Epithelial cell of proximal tubule (primary cell): Measurements from ENCODE around the gene VIPR1. TPM values are rescaled to one million over a fixed set of nuclear protein-coding genes. Genes with fewer than 3 reads are reported as not detected.

Experiments used
- DNase-seq: peaks from one replicate; pipeline ENCODE4 v3.0.0-alpha.2; 2011; ENCODE audit warnings: low read depth
- H3K4me3 ChIP-seq: 2 replicates; pipeline ENCODE4 v1.5.1; 2011; ENCODE audit warnings: low read depth, mild to moderate bottlenecking, low read length
- total RNA-seq: library from RNA; depleted of rRNA; stranded (reverse); fragments of >200 nt; gene quantifications from 2 replicates; pipeline ENCODE4 v1.2.3, GENCODE V29; 2015
- TF ChIP-seq, protein P1 (sequence below): conservative IDR thresholded peaks from 2 replicates; pipeline ENCODE4 v1.5.1; 2012; ENCODE audit warnings: low read depth, mild to moderate bottlenecking, low read length

The VIPR1 gene
- total RNA-seq, 1 donor from 2014 or later: not detected

DNA sequence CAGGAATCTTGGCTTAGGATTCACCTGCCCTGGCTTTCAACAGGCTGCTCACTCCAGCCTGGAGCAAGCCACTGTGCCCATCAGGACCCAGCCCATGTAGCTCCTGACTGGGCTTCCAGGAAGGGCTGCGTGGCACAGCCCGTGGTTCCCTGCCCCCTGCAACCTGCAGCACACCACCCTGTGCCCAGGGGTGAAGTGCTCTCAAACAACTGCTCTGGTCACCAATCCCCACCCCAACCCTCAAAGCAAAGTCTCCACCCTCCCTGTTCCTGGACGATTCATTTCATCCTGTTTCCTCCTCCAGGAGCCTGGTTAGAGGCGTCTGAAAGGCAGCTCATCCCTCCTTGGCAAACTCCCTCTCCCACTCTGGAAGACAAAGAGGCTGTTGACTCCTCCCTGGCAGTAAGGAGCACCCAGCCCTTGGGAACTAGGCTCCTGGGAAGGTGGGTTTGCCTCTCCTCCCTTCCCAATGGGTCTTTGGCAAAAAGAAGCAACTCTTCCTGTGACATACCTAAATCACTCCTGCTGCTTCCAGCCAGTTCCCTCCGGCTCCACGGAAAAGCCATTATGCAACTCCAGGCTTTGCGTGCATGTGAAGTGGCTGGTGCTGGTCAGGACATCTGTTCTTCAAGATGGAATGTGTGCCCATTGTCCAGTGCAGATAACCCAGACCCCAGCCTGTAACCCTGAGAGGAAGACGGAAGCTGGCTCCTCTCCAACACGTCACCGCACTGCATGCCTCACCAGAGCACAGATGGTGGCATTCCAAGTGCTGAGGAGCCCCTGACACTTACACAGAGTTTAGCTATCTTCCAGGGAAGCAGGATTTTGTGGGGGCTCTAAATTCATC lies 29.1 kb upstream of the VIPR1 start:
- DNase-seq: no peak
- TF ChIP-seq, protein P1, sequence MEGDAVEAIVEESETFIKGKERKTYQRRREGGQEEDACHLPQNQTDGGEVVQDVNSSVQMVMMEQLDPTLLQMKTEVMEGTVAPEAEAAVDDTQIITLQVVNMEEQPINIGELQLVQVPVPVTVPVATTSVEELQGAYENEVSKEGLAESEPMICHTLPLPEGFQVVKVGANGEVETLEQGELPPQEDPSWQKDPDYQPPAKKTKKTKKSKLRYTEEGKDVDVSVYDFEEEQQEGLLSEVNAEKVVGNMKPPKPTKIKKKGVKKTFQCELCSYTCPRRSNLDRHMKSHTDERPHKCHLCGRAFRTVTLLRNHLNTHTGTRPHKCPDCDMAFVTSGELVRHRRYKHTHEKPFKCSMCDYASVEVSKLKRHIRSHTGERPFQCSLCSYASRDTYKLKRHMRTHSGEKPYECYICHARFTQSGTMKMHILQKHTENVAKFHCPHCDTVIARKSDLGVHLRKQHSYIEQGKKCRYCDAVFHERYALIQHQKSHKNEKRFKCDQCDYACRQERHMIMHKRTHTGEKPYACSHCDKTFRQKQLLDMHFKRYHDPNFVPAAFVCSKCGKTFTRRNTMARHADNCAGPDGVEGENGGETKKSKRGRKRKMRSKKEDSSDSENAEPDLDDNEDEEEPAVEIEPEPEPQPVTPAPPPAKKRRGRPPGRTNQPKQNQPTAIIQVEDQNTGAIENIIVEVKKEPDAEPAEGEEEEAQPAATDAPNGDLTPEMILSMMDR: no peak
- no peak overlapping the region for H3K4me3 ChIP-seq

DNA sequence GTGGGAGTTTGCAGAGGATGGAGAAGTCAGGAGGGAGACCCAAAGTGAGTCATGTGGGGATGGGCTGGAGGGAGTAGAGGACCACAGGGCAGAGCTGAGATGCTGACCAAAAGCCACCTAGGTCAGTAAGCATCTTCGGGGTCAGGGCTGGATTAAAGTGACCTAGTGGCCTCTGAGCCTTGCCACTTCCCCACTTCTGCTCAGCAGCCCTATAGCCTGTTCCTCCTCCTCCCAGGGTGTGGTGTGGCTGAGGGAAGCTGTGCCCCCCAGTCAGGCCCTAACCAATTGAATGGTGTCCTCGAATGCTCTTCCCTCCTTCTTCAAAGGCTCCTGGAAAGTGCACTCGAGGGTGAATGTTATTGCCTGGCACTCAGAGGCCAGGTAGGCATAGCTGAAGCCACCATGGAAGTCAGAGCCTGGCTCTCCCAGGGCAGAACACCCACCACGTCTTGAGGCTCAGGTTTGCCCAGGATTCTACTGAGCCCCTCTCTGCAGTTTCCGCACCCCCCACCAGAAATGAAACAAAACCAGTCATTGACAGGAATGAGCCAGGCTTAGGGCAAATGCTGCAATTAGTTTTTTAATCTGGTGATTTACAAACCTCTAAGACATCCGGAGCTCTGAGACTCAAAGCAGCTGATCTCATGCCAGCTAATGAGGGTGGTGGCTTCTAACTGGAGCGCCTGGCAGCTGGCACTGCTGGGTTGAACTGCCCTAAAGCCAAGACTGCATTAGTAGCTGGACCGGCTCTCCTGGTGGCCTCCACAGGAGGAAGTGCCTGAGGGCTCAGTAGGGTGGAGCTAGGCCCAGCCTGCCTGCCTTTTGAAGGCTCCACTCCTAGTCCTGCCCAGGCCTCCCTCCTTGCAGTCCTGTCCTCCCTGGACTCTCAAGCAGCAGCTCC lies 26.0 kb upstream of the VIPR1 start:
- TF ChIP-seq, protein P1: no peak
- H3K4me3 ChIP-seq: no peak overlapping the region
- no peak for DNase-seq

DNA sequence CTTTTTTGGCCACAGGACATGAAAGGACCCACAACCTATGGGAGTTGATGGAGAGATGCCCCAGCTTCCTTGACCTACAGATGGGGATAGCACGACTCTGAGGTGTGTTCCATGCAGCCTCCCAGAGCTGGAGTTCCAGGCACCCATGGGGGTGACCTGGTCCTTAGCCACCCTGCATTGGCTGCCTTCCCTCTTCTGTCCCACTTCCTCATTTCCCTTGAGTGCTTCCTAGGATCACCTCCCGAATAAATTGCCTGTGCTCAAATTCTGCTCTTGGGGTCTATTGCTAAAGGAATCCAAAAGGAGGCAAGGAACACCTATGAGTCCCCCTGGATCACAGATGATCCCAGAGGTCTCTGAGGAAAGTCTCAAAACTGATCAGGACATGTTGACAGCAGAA lies 24.7 kb upstream of the VIPR1 start:
- H3K4me3 ChIP-seq: no peak overlapping the region
- TF ChIP-seq, protein P1: no peak
- no peak for DNase-seq

DNA sequence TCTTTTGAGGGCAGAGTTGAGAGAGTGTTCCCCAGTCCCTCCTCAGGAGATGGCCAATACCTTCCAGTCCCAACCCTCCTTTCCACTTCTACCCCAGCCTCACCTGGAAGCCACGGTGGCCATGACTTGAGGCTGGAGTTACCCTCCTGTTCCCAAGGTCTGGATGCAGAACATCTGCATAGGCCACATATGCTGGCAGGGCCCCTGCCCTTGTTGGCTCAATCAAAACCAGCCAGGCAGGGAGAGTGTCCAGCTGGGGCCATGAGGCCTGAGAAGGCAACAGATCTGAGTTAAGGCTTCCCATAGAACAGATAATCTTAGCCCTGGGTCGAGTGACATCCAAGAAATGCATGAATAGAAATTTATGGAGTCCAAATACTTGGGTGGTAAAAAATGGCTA lies 23.6 kb upstream of the VIPR1 start:
- TF ChIP-seq, protein P1: no peak
- no peak overlapping the region for H3K4me3 ChIP-seq
- no peak for DNase-seq

DNA sequence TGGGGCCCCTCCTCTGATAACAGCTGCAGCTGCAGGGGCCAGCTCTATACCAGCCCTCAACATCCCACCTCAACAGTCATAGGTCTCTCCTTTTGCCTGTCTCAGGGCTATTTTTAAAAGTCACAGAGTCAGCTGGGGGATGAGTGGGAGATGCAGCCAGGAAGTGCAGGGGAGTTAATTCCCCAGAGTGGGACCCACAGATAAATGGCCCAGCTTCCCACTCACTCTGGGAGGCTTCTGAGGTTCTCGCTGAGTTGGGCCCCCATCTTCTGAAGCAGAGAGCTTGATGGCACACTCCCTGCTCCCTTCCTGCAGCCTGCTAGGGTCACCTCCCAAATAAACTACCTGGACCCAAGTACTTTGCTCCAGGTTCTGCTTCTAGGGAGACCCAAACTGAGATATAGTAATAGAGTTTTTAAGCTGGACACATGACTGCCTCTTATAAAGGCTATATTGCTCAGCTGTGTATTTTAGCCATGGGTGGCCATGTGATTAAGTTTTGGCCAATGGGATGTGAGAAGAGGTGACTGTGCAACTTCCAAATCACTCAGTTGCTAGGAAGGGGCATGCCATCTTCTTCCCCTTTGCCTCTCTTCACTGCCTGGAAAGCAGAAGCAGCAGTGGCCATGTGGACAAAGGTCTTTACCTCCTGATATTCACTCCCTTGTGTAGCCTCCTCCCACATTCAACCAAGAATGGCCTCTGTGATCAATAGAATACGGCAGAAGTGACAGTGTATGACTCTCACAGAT lies 15.5 kb upstream of the VIPR1 start:
- no peak overlapping the region for H3K4me3 ChIP-seq
- DNase-seq: no peak
- TF ChIP-seq, protein P1: no peak

DNA sequence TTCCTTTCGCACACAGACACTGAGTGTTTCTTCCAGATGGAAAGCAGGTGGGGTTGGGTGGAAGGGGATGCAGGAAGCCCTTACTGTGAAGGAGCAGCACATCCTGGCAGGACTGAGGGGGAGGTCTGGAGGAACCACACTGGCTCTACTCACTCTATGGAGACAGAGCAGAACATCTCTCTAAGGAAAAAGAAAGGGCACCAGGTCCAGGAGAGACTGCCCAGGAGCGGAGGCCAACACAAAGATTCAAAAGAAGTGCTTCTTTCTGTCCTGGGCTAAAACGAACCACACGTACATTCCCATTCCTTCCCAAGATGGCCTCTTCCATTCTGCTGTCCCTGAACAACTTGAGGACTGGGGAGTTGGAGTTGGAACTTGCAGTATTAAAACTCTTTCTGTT lies 13.8 kb upstream of the VIPR1 start:
- TF ChIP-seq, protein P1: no peak
- H3K4me3 ChIP-seq: no peak overlapping the region
- no peak for DNase-seq
